Hematopoietic multipotent progenitor cell (in vitro differentiated cells): ENCODE data around the gene DOCK4. TPM values are rescaled to one million over a fixed set of nuclear protein-coding genes. Genes with fewer than 3 reads are reported as not detected.

Experiments used
- DNase-seq, 3 donors: peaks; one replicate each; pipeline ENCODE4 v3.0.0-alpha.2; 2011 to 2015; ENCODE audit warnings: low read depth in 2 of 3, low spot score in 2 of 3
- total RNA-seq: library from RNA; depleted of rRNA; stranded (reverse); fragments of >200 nt; gene quantifications from one replicate; pipeline ENCODE4 v1.2.3, GENCODE V29; 2012

DOCK4 gene
- total RNA-seq, 1 donor, result 2.4 TPM

- DNase-seq, result peak in 1 of 3 donors; percentile 15
Observed at GRCh38 chr7:111982133-111982532, 224.1 kb downstream of the DOCK4 start.

DNA sequence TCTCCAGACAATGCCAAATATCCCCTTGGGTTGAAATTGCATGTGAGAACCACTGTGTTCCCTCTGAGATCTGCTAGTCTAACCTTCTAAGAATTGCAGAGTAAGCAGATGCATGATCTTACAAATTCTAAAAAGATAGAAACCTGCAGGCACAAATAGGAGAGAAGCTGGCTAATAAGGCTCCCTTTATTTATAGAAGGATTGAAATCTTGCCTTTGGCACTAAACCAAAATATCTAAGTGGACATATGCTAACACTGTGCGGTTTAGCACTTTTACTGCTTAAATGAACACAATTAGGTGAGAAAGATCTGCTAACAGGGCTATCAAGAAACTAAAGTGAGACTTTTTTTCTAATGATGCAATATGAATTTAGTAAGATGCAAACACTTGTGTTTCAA lies 225.5 kb downstream of the DOCK4 start:
- no peak for DNase-seq

GRCh38 chr7:111975346-111975745 lies 230.9 kb downstream of the DOCK4 start:
- DNase-seq, result peak in 1 of 3 donors; percentile 20

DNA sequence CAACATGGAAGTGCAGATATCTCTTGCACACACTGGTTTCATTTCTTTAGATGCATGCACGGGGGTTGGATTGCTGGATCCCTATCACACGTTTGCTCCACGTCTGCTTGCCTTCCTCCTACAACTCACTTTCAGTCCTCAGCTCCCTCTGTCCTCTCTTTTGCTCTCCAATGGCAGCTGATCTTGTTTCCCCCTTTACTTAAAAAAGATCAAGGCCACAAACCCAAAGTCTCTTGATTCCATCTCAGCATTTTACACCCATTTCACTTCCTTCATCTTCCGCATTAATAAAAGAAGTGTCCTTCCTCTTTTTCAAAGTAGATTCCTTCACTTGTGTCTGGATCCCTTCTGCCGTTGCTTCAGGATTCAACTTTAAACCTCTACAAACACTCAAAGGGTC lies 245.2 kb downstream of the DOCK4 start:
- DNase-seq, result no peak

DNA sequence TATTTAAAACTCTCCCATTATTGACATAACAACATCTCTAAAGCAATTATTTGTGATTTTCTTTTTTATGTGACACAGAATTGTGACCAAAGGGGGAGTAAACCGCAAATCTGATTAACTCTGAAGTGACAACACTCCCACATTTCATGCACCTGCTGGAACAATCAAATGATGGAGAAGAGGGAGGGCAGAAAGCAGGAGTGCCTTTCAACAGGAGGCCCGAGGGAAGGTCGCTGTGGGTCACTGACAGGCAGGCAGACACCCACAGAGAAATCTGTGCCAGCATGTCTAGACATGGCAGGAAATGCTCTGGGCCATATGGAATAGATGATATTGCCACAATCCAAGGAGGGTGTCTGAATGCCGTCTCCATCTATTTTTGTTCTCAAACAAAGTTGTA lies 247.3 kb downstream of the DOCK4 start:
- DNase-seq, result no peak

DNA sequence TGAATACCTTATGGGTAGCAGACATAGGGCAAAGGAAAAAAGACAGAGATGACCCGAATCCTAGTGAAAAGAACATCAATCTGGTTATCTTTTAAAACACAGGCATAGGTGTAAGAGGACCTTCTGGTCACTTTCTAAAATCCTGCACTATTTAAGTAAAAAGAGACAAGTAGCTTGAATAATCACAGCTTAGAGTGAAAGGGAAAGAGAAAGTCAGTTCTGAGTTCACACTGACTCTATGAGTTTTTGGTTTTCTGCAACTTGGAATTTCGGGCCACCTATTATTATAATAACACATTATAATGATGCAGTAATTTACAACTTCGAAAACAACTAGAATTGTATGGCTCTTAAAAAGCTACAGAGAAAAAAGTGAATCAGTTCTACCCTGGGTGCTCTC lies 247.8 kb downstream of the DOCK4 start:
- no peak for DNase-seq

DNA sequence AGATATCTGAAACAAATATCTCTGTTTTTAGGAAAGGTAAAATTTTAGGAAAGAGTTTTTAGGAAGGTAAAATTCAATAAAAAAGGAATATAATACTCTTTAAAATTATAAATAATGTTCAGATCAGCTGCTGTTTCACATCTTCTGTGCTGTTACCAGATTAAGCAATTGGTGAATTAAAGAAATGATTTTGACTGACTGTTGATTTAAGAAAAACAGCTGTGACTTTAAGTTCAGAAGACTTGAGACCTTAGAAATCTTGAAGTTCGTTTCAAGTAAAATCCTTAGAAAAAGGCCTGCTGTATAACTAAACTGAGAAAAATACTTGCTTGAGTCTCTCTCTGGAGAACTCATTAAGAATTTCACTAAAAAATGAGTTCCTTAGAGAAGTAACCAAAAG lies 250.6 kb downstream of the DOCK4 start:
- DNase-seq, result no peak

GRCh38 chr7:111954474-111955381 lies 251.5 kb downstream of the DOCK4 start:
- no peak for DNase-seq

DNA sequence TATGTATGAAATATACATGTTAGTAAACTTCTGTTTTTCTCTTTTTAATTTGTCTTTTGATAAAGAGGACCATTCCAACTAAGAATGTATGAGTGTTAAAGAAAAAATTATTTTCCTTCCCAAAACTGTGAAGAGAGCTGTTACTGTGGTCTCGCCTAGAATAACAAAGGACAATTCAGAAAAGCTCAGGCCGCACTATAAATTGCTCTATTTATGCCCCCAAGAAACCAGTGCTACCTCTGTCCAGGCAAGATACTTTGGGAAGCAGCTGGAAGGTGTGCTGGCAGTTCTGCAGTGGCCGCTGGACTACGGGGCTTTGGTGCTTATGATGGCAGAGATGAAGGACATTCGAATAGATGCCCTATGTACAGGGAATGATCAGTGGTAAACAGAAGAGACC lies 252.1 kb downstream of the DOCK4 start:
- no peak for DNase-seq

DNA sequence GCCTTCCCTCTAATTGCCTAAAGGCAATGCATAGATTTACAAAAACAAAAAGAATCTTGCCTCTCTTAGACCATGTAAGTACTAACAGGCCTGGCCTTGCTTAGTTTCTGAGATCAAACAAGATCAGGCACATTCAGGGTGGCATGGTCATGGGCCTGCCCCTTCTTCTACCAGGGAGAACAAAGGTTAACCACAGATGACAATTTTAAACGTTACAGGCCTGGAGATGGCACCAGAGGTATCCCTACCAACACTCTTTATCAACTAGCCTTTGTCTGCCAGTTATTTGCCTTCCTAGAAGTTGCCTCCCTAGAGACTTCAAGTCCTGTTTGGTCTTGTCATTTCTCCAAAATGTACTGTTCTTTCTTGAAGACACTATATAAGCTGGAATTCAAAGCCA lies 252.6 kb downstream of the DOCK4 start:
- DNase-seq, result peak in 1 of 3 donors; percentile 21

- no peak for DNase-seq
Observed at GRCh38 chr7:111952783-111953182, 253.4 kb downstream of the DOCK4 start.

- no peak for DNase-seq
Observed at GRCh38 chr7:111951052-111951451, 255.1 kb downstream of the DOCK4 start.

- DNase-seq, result no peak
Observed at GRCh38 chr7:111942450-111943081, 263.6 kb downstream of the DOCK4 start.

- DNase-seq, result no peak
Observed at GRCh38 chr7:111937163-111937562, 269.0 kb downstream of the DOCK4 start.

- no peak for DNase-seq
Observed at GRCh38 chr7:111933609-111934008, 272.6 kb downstream of the DOCK4 start.

GRCh38 chr7:111931958-111932357 lies 274.2 kb downstream of the DOCK4 start:
- no peak for DNase-seq

- no peak for DNase-seq
Observed at GRCh38 chr7:111931016-111931517, 275.1 kb downstream of the DOCK4 start.

DNA sequence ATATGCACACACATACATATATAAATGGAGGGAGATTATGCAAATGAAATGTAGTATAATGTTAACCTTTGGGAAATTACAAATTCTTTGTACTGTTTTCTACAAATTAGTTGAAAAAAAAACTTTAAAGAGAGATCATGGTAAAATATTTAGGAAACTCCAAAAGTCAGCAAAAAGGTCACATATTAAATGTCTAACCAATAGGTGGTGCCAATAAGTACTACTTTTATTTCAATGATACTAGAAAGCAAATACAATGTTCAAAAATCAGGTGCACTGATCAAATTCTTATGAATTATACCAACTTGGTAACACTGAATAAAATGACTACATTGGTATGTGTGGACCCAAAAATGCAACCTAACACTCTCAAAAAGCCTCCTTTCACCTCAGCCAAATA lies 276.9 kb downstream of the DOCK4 start:
- DNase-seq, result no peak

DNA sequence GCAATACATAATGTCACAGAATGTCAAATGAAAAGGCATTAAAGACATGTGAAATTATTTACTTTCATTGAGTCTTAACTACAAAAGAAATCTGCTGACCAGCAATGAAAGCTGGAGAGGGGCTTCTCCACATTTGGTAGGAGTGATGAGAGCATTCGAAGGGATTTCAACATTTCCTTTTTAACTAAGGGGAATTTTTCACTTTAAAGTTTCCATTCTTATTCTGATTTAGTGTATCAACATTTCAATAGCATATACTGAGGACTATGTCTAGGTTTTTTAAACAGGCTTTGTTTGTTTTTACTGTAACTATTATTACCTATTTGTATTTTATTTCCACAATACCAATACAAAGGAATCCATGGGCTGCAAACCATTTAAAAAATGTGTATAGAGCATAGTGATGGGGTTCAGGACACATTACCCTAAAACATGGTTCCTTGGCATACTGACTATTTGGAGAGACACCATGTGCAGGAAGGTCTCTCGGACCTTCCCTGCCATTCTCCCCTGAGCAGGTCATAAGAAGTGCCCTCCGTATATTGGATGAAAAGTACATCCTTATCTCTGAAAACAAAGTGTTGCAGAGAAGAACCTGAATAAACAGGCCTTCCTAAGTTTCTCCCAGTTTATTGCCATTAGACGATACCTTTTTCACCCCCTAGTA lies 278.7 kb downstream of the DOCK4 start:
- DNase-seq, result no peak

DNA sequence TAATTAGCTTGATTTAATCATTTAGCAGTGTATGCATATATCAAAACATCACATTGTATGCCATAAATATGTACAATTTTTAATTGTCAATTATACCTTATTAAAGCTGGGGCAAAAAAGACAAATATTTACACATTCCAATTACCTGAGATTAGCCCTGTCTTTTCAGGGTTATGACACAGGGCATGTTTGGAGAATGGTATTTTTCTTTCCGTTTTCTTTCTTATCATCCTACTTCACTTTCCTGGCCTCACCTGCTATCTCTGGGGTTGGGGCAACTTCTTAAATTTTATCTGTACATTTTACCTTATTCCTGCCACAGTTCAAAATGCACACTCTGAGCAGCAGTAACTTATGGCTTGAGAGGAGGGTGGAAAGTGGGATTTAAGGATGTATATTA lies 285.9 kb downstream of the DOCK4 start:
- no peak for DNase-seq

DNA sequence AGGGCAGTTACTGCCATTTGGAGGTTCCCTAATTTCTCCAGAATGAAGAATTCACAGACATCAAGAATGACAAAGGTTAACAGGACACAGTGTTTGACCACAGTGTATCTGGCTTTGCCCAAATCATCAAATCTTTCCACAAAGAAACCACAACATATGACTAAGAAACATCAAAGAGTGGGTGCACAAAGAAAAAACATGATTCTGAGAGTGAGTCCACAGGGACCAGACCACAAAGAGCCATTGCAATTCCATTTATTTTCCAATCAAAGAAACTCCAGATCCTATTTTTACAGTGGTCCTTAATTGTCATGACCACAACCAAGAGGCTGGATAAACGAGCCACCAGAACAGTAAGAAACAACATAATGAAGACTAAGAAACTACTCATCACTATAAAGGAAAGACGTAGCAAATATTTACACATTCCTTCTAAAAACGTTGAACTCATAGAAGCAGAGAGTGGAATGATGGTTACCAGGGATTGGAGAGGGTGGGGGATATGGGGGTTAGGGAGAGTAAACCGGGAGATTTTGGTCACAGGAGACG lies 286.5 kb downstream of the DOCK4 start:
- DNase-seq, result peak in 1 of 3 donors; percentile 15
